Measurements from ENCODE around the gene CIZ1. TPM values are rescaled to one million over a fixed set of nuclear protein-coding genes. Genes with fewer than 3 reads are reported as not detected.
"Not testable (repeated sequence)": the region's sequence is repeated elsewhere in the genome, so short reads cannot be mapped to it uniquely, and the experiment has no call there.

Gene CIZ1
- total and polyA plus RNA-seq, 2 of the 13 experiments (the other 11 are each of a cell fraction or from before 2014, with no cell fraction given), result 30.6 to 50.3 TPM

- TF ChIP-seq GMEB2 (CRISPR knock-in tag; IDR thresholded peaks at IDR 0.05; ENCODE audit: low read depth) (no peak), SCMH1 (CRISPR knock-in tag; IDR thresholded peaks at IDR 0.05; ENCODE audit: borderline replicate concordance) (no peak)
Measured at GRCh38 chr9:128138001-128138400, 53.4 kb downstream of the CIZ1 start (continued).

- DNase-seq (ENCODE audit: low spot score), result no peak
- TF ChIP-seq FOSL2 (CRISPR knock-in tag; IDR thresholded peaks at IDR 0.05), result 0 out of 2 replicates have a peak, but pooled peaks have one; percentile 15
- TF ChIP-seq ZNF44 (CRISPR knock-in tag; IDR thresholded peaks at IDR 0.05), result no peak
- TF ChIP-seq MATR3 (CRISPR knock-in tag; IDR thresholded peaks at IDR 0.05), result no peak
- H3K4me3 ChIP-seq (replicated peaks in 1 of 3; ENCODE audit: insufficient read depth in 1 of 3, low read depth in 2 of 3, low read length in 3 of 3), result peak overlapping the region in 1 of 3 experiments; percentile 53; a peak in 3 of 6 replicates
- CTCF ChIA-PET (ENCODE audit: low intra/inter-chr PET ratio, low total read pairs), result no interaction called here
- H3K79me2 ChIP-seq (ENCODE audit: insufficient read depth, low read length), result no peaks in the 10 kb centered on the region
- peak overlapping the region; percentile 86 for H2AFZ ChIP-seq (ENCODE audit: low read length)
- 6% methylated on average over 17 of the region's 18 CpGs for WGBS (ENCODE audit: low lambda C conversion rate)
- H3K4me2 ChIP-seq (ENCODE audit: low read depth, low read length), result peak overlapping the region; percentile 76
- no peaks in the 10 kb centered on the region for H3K36me3 ChIP-seq (replicated peaks in 1 of 2; ENCODE audit: control insufficient read depth in 1 of 2, insufficient read depth in 2 of 2, low read length in 2 of 2)
- ATAC-seq, result peak; percentile 46
- no peaks in the 10 kb centered on the region for H4K20me1 ChIP-seq (ENCODE audit: insufficient read depth, low read length)
- H3K4me1 ChIP-seq (ENCODE audit: insufficient read depth, low read length), result peaks cover 47% of the 10 kb centered on the region
- H3K27ac ChIP-seq (ENCODE audit: extremely low read length, insufficient read depth, low read length), result no peak overlapping the region
- intact Hi-C loops (cut with micrococcal nuclease; ENCODE audit: unreplicated experiment), result no loop called here
- peak; percentile 49 for FAIRE-seq
- H3K9ac ChIP-seq (ENCODE audit: insufficient read depth, low read depth, low read length), result peak overlapping the region; percentile 9; the same call in 1 of the 2 replicates
- no TSS peak for BruUV-seq (replicated peaks)
- H3K9me3 ChIP-seq (ENCODE audit: low read length), result no peaks in the 10 kb centered on the region
- in situ Hi-C loops (cut with HindIII; ENCODE audit: extremely low pct_ligation_motif_present, low pct_unique_long_range_greater_than_20kb), result no loop called here
- H3K27me3 ChIP-seq (ENCODE audit: control insufficient read depth in 1 of 2, insufficient read depth in 2 of 2, low read length in 2 of 2), result no peaks in the 10 kb centered on the region; a peak in 1 of 5 replicates
- POLR2A ChIA-PET, result interaction anchor here (0.8 to 1.9 kb wide), 6 partner anchors 9 to 39 kb away, joined by 3 to 12 read pairs (median 4); partner anchors contain the start of gene BBLN
Measured at GRCh38 chr9:128136816-128137793, 54.3 kb downstream of the CIZ1 start.

- H4K20me1 ChIP-seq (ENCODE audit: insufficient read depth, low read length); H3K4me2 ChIP-seq (ENCODE audit: low read depth, low read length); intact Hi-C loops (cut with micrococcal nuclease; ENCODE audit: unreplicated experiment); H2AFZ ChIP-seq (ENCODE audit: low read length); DNase-seq (ENCODE audit: low spot score); POLR2A ChIA-PET; H3K9me3 ChIP-seq (ENCODE audit: low read length); BruUV-seq (replicated peaks); H3K36me3 ChIP-seq (replicated peaks in 1 of 2; ENCODE audit: control insufficient read depth in 1 of 2, insufficient read depth in 2 of 2, low read length in 2 of 2); H3K9ac ChIP-seq (ENCODE audit: insufficient read depth, low read depth, low read length); H3K4me3 ChIP-seq (replicated peaks in 1 of 3; ENCODE audit: insufficient read depth in 1 of 3, low read depth in 2 of 3, low read length in 3 of 3); CTCF ChIA-PET (ENCODE audit: low intra/inter-chr PET ratio, low total read pairs); H3K79me2 ChIP-seq (ENCODE audit: insufficient read depth, low read length); in situ Hi-C loops (cut with HindIII; ENCODE audit: extremely low pct_ligation_motif_present, low pct_unique_long_range_greater_than_20kb); H3K27me3 ChIP-seq (ENCODE audit: control insufficient read depth in 1 of 2, insufficient read depth in 2 of 2, low read length in 2 of 2); ATAC-seq; H3K27ac ChIP-seq (ENCODE audit: extremely low read length, insufficient read depth, low read length): not testable (repeated sequence)
- WGBS (ENCODE audit: low lambda C conversion rate), result 64% methylated on average over 8 of the region's 8 CpGs
- peak; percentile 15 for FAIRE-seq
- H3K4me1 ChIP-seq (ENCODE audit: insufficient read depth, low read length), result peaks cover 54% of the 10 kb centered on the region
Measured at GRCh38 chr9:128135561-128135960, 55.8 kb downstream of the CIZ1 start.

Measured in HepG2 (cell line).